RWPE2 (cell line): ENCODE measurements around the gene ST7.

Experiments
- ATAC-seq: fragments of 200-7000 bp; cut with Tn5 transposase; 3 replicates; pipeline ENCODE4 v1.9.1; 2021; ENCODE audit warnings: low read depth
- DNase-seq: peaks from one replicate; pipeline ENCODE4 v3.0.0-alpha.2; 2020; ENCODE audit warnings: low spot score
- H3K27ac ChIP-seq: fragments of 450-650 bp; 2 replicates; pipeline ENCODE4 v1.5.1; 2017; ENCODE audit warnings: mild to moderate bottlenecking; ENCODE audit not compliant: poor library complexity, severe bottlenecking
- H3K27me3 ChIP-seq: fragments of 250-450 bp; sonication (Bioruptor Pico); 2 replicates; pipeline ENCODE4 v1.5.1; 2021; ENCODE audit warnings: mild to moderate bottlenecking, moderate library complexity; ENCODE audit not compliant: insufficient read depth, poor library complexity, severe bottlenecking
- H3K36me3 ChIP-seq: fragments of 250-450 bp; sonication (Bioruptor Pico); 2 replicates; pipeline ENCODE4 v1.5.1; 2020; ENCODE audit warnings: low read depth, mild to moderate bottlenecking, moderate library complexity
- H3K4me1 ChIP-seq: fragments of 250-450 bp; sonication (Bioruptor Pico); 2 replicates; pipeline ENCODE4 v1.5.1; 2021; ENCODE audit warnings: mild to moderate bottlenecking, moderate library complexity; ENCODE audit not compliant: insufficient read depth, poor library complexity, severe bottlenecking
- H3K4me3 ChIP-seq: fragments of 250-450 bp; sonication (Bioruptor Pico); 2 replicates; pipeline ENCODE4 v1.5.1; 2021; ENCODE audit warnings: mild to moderate bottlenecking, moderate library complexity; ENCODE audit not compliant: severe bottlenecking
- H3K9me3 ChIP-seq: fragments of 250-450 bp; sonication (Bioruptor Pico); 2 replicates; pipeline ENCODE4 v1.5.1; 2021; ENCODE audit warnings: mild to moderate bottlenecking, moderate library complexity; ENCODE audit not compliant: severe bottlenecking
- CTCF ChIP-seq: fragments of 450-650 bp; IDR thresholded peaks from one replicate; pipeline ENCODE4 v1.5.1; 2017; ENCODE audit warnings: mild to moderate bottlenecking, moderate library complexity; ENCODE audit not compliant: poor library complexity, severe bottlenecking

The ST7 gene

GRCh38 chr7:117005449-117005848 lies 52.1 kb downstream of the ST7 start:
- DNase-seq = no peak
- no peak for ATAC-seq
- Histone ChIP-seq H3K27ac (no peak overlapping the region), H3K4me1 (peaks cover 7% of the 10 kb centered on the region), H3K9me3 (no peaks in the 10 kb centered on the region), H3K4me3 (no peak overlapping the region), H3K27me3 (no peaks in the 10 kb centered on the region), H3K36me3 (no peaks in the 10 kb centered on the region)
- no peak for TF ChIP-seq CTCF

- peaks cover 7% of the 10 kb centered on the region for H3K4me1 ChIP-seq
- H3K27me3 ChIP-seq = no peaks in the 10 kb centered on the region
- no peaks in the 10 kb centered on the region for H3K36me3 ChIP-seq
- H3K4me3 ChIP-seq = no peak overlapping the region
- ATAC-seq = no peak
- no peak overlapping the region for H3K27ac ChIP-seq
- no peaks in the 10 kb centered on the region for H3K9me3 ChIP-seq
- TF ChIP-seq CTCF = no peak
- no peak for DNase-seq
Measured at GRCh38 chr7:117006907-117007684, 53.8 kb downstream of the ST7 start.

GRCh38 chr7:117008118-117008885 lies 55.0 kb downstream of the ST7 start:
- DNase-seq = no peak
- H3K4me3 ChIP-seq = no peak overlapping the region
- H3K4me1 ChIP-seq = peaks cover 7% of the 10 kb centered on the region
- no peak for ATAC-seq
- TF ChIP-seq CTCF = no peak
- no peaks in the 10 kb centered on the region for H3K27me3 ChIP-seq
- H3K27ac ChIP-seq = no peak overlapping the region
- H3K9me3 ChIP-seq = no peaks in the 10 kb centered on the region
- no peaks in the 10 kb centered on the region; the same call in 1 of the 2 replicates for H3K36me3 ChIP-seq

GRCh38 chr7:117008886-117009531 lies 55.7 kb downstream of the ST7 start:
- ATAC-seq (no peak), DNase-seq (no peak)
- Histone ChIP-seq H3K4me3 (no peak overlapping the region), H3K27ac (no peak overlapping the region), H3K36me3 (no peaks in the 10 kb centered on the region; the same call in 1 of the 2 replicates), H3K4me1 (peaks cover 7% of the 10 kb centered on the region), H3K27me3 (no peaks in the 10 kb centered on the region), H3K9me3 (no peaks in the 10 kb centered on the region)
- no peak for TF ChIP-seq CTCF
